ENCODE results near the gene SDHA.

DNA sequence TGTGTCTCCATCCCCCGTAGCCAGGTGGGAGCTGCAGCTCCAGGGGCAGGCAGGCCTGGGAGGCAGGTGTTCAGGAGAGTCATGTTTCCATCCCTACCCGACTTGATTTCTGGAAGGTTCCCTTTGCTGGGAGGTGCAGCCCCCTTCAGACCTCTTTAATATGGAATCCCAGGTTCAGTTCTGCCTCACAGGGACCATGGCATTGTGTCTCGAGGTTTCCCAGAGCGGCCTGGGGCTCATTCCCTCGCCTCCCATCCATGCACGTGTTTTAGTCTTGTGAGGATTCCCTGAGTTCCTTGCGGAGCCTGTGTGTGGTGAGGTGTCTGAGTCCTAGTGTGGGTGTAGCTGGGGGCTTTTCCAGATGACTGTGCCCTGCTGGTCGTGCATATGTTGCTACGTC is 86.9 kb downstream of the SDHA start:
- no peak for TF ChIP-seq EZH2phosphoT487 (IDR thresholded peaks at IDR 0.05; ENCODE audit: low read depth)
- TF ChIP-seq, protein P1, sequence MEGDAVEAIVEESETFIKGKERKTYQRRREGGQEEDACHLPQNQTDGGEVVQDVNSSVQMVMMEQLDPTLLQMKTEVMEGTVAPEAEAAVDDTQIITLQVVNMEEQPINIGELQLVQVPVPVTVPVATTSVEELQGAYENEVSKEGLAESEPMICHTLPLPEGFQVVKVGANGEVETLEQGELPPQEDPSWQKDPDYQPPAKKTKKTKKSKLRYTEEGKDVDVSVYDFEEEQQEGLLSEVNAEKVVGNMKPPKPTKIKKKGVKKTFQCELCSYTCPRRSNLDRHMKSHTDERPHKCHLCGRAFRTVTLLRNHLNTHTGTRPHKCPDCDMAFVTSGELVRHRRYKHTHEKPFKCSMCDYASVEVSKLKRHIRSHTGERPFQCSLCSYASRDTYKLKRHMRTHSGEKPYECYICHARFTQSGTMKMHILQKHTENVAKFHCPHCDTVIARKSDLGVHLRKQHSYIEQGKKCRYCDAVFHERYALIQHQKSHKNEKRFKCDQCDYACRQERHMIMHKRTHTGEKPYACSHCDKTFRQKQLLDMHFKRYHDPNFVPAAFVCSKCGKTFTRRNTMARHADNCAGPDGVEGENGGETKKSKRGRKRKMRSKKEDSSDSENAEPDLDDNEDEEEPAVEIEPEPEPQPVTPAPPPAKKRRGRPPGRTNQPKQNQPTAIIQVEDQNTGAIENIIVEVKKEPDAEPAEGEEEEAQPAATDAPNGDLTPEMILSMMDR (IDR thresholded peaks at IDR 0.05; ENCODE audit: low read depth, low read length) = no peak

All from OCI-LY3 (cell line).